GM19023 (cell line): Measurements from ENCODE around the gene CISD2.
A peak's percentile ranks its signal among the peaks of the same experiment; 100 is the strongest.
"Not testable (repeated sequence)": the region's sequence is repeated elsewhere in the genome, so short reads cannot be mapped to it uniquely, and the experiment has no call there.

Experiments used
- ATAC-seq: cut with Tn5 transposase; IDR thresholded peaks from one replicate; pipeline ENCODE4 v1.9.1; 2021; ENCODE audit warnings: mild to moderate bottlenecking, moderate library complexity; ENCODE audit not compliant: unreplicated experiment

The CISD2 gene

DNA sequence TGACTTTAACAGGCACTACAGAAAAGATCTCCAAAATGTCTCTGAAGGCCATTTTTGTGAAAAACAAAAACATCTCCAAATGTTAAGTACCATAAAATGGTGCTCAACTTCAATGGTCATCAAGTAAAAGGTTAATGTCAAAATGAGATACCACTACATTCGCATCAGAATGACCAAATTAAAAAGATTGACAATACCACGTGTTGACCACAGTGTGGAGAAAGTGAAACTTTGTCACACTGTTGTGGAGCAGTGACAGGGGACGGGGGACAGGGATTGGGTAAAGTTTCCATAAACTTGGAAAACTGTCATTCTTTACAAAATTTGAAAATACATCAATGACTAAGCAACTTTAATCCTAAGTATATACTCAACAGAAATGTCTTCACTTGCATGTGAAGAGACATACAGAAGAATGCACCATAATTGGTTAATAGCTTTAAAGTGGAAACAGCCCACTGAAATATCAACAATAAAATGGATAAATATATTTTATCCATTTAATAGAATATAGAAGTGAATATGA is 19.1 kb upstream of the CISD2 start:
- ATAC-seq: no peak

DNA sequence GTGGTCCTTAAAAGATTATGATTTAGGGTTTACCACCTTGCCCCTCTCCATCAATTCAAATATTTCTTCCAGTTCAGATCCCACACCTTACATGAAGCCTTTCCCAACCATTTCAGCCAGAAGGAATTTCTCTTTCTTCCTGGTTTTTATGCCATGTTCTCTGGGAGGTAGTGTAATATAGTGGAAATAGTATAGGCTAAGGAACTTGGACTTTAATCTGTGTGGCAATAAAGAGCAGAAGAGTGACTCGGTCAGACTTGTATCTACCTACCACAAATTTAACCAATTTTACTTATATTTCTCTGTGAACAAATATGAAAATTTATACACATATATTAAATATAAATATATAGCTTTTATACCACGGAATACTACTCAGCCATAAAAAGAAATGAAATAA is 18.4 kb upstream of the CISD2 start:
- no peak for ATAC-seq

DNA sequence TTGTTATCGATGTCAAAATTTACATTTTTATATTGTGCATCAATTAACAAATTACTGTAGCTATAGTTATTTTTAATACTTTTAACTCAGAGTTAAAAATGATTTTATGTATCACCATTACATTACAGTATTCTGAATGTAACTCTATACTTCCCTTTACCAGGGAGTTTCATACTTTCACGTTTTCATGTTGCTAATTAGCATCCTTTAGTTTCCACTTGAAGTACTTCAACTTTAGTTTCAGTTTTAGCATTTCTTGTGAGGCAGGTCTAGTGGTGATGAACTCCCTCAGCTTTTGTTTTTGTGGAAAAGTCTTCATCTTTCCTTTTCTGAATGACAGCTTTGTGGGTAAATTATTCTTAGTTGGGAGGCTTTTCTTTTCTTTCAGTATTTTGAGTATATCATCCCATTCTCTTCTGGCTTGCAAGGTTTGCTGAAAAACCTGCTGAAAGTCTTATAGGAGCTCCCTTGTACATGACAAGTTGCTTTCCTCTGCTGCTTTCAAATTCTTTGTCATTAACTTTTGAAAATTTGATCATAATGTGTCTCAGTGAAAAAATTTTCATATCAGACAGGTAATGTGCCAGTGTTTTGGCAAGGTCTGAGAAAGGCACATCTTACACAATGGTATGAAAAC is 9.8 kb upstream of the CISD2 start:
- ATAC-seq: no peak

DNA sequence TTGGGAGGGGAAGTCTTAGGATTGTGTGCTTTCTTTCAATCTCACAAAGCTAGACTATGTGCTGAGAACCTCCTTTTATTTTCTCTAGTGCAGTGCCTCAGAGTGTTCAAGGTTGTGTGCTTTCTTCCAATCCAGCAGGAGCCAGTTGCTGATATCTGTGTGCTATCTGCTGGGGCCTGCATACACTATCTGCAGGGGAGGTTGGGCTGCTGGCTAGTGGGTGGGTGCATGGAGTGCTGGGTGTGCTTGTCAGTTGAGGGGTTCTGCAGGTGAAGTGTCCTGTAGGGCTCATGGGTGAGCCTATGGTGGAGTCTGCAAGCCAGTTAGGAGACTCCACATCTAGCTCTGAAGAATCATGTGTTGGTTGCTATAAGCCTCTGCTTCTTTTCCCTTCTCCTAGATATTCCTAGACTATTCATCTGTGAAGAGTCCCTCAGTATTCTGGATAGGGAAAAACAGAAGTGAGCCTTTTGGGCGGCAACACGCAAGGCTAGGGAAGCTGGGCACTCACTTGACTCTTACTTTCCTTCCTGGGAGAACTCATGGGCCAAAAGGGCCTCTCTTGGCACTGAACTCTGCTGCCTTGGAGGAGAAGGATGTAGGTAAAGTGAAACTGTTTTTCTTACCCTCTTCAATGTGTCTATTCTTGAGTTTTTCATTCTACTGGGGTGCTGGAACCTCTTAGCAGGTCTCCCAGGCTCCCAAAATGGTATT is 8.0 kb upstream of the CISD2 start:
- ATAC-seq: no peak

DNA sequence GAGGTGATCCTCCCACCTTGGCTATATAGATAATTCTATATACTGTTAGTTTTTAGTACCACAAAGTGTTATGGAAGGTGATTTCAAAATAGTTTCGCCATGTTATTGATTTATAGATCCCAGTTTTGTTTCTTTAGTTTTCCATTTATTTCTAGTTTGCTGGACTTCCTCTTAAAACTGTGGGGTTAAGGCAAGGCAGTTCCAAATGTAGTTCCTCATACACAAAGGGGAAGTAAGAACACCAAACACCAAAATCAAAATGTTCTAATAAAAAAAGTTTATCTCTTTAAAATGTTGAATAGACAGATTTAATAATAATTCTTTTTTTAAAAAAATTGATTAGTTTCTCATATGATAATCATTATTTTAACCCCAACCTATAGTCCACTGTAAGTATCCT is 6.8 kb upstream of the CISD2 start:
- ATAC-seq: no peak

DNA sequence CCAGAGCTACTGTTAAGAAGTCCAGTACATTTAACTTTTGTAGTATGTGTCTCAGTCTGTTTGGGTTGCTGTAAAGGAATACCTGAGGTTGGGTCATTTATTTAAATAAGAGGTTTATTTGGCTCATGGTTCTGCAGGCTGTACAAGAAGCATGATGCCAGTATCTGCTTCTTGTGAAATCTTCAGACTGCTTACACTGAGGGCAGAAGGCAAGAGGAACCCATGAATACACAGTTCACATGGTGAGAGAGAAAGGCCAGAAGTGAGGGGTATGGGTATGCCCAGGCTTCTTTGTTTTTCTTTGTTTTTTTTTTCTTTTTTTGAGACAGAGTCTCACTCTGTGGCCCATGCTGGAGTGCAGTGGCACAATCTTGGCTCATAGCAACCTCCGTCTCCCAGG is 6.0 kb upstream of the CISD2 start:
- ATAC-seq: no peak

DNA sequence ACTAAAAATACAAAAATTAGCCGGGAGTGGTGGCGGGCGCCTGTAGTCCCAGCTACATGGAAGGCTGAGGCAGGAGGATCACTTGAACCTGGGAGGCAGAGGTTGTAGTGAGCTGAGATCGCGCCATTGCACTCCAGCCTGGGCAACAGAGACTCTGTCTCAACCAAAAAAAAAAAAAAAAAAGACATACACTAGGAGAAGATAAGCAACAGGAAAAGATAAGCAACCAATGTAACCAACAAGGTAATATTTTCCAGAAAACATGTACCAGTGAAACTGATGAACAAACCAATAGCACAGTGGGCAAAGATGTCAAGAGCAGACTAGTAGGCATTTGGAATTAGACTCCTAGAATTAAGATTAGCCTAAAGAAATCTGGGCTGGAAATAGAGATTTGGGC is 3.5 kb upstream of the CISD2 start:
- ATAC-seq: not testable (repeated sequence)

DNA sequence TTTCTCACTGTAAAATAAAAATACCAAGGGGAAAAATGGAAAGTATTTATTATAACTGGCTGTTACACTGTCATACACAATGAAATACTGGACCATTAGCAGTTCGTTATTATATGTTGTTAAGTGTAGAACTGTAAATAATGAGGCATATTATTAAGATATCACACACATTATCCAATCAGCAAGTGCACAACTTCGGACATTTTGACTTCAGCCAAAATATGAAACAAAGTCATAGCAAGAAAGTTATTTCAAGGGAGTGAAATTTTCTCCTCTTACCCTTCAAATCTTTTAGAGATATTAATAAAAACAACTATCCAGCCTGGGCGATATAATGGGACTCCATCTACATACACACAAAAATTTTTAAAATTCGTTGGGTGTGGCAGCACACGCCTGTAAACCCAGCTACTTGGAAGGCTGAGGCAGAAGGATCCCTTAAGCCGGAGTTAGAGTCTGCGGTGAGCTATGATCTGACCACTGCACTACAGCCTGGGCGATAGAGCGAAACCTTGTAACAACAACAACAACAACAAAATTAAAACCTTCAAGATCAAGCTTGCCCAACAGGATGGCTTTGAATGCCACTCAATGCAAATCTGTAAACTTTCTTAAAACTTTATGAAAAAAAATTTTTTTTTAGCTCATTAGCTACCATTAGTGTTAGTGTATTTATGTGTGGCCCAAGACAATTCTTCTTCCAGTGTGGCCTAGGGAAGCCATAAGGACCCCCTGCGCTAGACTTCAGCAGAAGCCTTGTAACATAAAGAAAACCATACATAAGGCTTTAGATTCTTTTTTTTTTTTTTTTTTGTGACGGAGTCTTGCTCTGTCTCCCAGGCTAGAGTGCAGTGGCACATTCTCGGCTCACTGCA is 1.3 kb upstream of the CISD2 start:
- ATAC-seq: no peak

DNA sequence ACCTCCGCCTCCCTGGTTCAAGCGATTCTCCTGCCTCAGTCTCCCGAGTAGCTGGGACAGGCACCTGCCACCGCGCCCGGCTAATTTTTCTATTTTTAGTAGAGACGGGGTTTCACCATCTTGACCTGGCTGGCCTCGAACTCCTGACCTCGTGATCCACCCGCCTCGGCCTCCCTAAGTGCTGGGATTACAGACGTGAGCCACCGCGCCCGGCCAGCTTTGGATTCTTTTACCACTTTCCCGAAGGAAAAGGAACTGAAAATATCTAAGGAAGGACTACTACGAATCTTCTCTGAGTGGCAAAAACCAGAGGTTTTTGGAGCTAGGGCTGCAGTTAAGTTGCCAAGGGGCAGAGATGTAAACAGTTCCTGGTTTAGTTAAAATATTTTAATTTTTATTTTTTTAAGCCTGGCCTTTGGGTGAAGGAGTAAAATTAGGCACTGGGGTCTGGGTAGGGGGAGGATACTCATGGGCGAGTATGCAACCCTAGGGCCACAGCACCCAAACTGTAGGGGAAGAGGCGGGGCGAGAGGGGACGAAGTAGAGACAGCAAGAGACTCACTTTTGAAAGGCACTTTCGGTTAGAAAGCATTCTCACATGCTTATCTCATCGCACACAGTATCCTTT is 525 bp upstream of the CISD2 start:
- no peak for ATAC-seq

DNA sequence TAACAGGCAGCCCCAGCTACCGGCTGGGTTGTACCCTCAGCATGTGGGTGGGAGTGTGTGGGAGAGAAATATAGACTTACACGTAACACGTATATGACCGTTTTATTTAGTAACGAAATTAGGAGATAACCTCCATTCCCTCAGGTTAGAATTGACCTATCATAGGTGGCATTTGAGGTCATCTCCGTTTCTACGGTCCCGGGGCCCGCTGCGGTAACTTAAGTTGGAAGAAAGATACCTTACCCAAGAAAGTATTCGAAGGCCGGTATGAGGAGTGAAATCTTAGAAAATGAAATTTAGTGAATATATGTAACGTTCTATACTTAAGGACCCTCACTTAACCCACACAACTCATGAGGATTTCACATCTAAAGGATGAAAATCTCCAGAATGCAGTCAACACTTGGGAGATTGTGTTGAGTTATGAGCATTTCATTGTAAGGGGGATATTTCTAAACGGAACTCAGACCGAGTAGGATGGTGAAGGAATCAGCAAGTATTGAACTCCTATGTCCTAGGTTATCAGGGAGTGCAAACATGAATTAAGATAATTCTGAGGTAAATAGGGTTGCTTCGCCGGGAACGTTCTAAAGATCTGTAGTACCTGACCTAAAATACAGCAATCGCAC is 891 bp downstream of the CISD2 start:
- peak; percentile 31 for ATAC-seq

DNA sequence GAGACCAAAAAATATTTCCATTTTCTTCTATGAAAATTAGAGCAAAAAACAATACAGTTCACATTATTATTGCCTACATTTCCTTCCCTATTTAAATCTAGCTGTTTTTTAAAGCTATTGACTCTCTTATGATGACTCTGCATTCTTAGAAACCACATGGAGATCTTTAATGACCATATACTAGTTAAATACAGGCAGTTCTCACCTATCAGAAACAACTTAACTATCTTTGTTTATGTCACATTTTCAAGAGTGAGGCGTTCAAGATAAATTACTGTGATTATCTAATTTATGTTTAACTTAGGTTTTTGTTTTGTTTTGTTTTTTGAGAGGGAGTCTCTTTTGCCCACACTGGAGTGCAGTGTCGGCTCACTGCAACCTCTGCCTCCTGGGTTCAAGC is 3.0 kb downstream of the CISD2 start:
- ATAC-seq: no peak

DNA sequence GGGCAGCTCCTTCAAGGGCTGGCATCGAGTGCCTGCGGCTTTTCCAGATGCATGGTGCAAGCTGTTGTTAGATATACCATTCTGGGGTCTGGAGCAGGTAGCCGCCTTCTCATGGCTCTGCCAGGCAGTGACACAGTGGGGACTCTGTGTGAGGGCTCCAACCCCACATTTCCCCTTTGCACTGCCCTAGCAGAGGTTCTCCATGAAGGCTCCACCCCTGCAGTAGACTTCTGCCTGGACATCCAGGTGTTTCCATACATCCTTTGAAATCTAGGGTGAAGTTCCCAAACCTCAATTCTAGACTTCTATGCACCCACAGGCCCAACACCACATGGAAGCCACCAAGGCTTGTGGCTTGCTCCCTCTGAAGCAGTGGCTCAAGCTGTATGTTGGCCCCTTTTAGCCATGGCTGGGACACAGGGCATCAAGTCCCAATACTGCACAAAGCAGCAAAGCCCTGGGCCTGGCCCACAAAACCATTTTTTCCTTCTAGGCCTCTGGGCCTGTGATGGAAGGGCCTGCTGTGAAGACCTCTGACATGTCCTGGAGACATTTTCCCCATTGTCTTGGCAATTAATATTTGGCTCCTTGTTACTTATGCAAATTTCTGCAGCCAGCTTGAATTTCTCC is 8.8 kb downstream of the CISD2 start:
- ATAC-seq: not testable (repeated sequence)

DNA sequence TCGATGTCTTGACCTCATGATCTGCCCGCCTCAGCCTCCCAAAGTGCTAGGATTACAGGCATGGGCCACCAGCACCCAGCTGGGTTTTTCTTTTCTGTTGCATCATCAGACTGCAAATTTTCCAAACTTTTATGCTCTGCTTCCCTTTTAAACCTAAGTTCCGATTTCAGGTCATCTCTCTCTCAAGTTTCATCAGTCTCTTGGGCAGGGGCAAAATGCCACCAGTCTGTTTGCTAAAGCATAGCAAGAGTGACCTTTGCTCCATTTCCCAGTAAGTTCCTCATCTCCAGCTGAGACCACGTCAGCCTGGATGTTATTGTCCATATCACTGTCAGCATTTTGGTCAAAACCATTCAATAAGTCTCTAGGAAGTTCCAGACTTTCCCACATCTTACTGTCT is 9.6 kb downstream of the CISD2 start:
- ATAC-seq: not testable (repeated sequence)

DNA sequence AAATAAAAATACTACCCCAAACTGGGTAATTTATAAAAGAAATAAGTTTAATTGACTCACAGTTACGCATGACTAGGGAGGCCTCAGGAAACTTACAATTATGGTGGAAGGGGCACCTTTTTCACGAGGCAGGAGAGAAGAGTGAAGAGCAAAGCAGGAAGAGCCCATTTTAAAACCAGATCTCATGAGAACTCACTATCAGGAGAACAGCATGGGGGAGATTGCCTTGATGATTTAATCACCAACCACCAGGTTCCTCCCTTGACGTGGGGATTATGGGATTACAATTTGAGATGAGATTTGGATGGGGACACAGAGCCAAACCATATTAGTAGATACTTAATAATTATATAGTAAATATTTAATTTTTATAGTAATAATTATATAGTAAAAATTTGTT is 10.1 kb downstream of the CISD2 start:
- no peak for ATAC-seq

DNA sequence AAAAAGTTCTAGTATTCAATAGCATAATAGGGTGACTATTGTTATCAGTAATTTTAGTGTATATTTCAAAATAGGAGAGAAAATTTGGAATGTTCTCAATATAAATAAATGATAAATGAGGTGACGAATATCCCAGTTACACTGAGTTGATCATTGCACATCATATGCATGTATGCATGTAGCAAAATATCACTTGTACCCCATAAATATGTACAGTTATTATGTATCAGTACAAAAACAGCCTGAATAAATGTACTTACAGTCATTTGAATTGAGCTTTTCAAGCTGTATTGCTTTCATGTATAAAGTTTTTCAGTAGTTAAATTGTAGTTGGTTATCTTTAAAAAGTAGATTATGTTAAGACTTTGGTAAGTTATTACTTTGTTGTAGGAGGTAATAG is 12.6 kb downstream of the CISD2 start:
- no peak for ATAC-seq

DNA sequence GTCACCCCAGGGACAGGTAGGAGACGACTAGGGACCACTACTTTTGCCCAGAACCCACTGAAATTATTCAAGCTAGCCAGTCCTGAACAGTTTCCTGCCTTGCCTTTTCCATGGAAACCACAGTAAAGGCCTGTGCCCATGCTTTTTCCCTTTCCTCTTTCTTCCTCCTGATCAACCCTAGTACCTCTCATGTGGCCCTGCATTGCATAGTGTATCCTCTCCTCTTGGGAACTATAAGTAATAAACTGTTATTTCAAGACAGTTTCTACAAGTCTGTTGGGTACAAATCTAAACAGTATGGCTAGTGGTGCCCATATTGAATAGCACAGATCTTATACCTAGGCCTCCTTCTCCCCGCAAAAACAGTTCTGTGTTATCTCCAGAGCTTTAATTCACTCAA is 14.5 kb downstream of the CISD2 start:
- ATAC-seq: no peak

DNA sequence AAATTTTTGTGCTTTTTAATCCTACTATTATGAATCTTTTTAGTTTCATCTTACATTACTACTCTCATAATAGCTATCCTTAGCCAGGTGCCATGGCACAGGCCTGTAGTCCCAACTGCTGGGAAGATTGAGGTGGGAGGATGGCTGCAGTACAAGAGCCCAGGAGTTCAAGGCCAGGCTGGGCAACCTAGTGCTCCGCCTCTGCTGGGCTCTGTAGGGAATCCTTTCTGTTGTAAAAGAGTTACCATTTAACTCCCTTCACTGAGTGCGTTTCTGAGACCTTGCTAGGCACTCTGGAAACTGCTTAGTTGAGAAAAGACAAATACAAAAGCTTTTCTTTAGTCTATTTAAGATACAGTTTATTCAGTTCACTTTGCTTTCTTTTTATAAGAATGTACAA is 19.8 kb downstream of the CISD2 start:
- not testable (repeated sequence) for ATAC-seq

DNA sequence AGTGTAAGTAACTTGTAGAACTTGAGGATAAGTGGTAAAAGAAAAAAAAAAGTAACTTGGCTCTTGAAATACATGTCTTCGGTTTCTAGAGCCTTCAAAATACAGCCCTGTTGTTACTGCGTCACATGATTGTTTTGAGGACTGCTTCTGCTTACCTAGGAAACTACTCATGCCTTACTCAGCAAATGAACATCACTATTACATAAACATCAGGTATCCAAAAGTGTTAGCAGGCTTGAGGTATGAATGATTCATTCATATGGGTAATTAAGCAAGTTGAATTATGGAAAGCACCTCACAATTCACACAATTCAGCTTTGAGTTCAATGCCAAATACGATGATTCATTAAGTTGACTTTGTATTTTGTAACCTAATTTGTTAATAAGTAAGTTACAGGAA is 21.1 kb downstream of the CISD2 start:
- ATAC-seq: not testable (repeated sequence)

DNA sequence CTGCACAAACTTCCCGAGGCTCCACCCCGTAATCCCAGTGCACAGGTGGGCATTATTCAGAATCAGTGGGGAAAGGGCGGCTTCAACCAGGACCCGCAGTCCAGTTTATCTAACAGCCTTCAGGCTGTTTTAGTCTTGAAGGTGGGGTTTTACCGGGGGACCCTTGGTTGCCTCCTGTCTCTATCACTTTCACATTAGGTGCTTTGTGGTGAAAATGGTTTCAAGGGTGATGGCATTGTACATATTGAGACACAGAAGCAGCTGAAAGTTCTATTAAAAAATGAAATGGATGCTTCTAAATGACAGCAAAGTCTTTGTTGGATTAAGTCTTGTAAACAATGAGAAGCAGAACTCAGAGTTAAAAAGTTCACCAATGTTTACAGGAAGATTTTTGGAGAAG is 27.8 kb downstream of the CISD2 start:
- not testable (repeated sequence) for ATAC-seq

DNA sequence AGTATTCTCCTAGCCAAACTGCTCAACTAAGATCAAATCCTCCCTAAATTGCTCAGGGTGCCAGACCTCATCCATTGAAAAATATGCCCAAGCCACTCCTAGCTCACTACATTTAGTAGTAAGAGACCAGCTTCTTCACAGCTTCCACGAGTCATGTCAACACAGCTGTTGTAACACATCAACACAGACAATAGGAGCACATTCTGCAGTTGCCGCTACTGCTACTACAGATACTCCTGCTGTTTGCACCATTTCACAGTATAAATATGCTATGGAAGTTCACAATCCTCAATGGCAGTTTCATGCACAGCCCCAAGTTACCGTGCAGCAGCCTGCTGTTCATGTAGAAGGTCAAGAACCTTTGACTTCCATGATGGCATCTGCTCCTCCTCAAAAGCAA is 28.8 kb downstream of the CISD2 start:
- not testable (repeated sequence) for ATAC-seq
